Measurements from ENCODE around the gene AIPL1. TPM values are rescaled to one million over a fixed set of nuclear protein-coding genes. Genes with fewer than 3 reads are reported as not detected.

The AIPL1 gene
- total and polyA plus RNA-seq, 2 experiments from 2014 or later, result 0.17 to 0.24 TPM

GRCh38 chr17:6386041-6386630 is 48.8 kb downstream of the AIPL1 start:
- ATAC-seq (peak; percentile 48), DNase-seq (ENCODE audit: low spot score) (no peak)
- TF ChIP-seq CREB1 (CRISPR knock-in tag; IDR thresholded peaks at IDR 0.05; ENCODE audit: low read depth) (no peak), EZH2 (IDR thresholded peaks at IDR 0.05; ENCODE audit: low read depth, unreplicated experiment) (no peak), ZNF114 (CRISPR knock-in tag; IDR thresholded peaks at IDR 0.05) (no peak), STAT1 (IDR thresholded peaks at IDR 0.05; ENCODE audit: unreplicated experiment) (no peak), ETS1 (IDR thresholded peaks at IDR 0.05) (no peak), ZNF331 (CRISPR knock-in tag; IDR thresholded peaks at IDR 0.05; ENCODE audit: low read depth) (no peak), ZNF462 (CRISPR knock-in tag; IDR thresholded peaks at IDR 0.05) (no peak), NANOG (IDR thresholded peaks at IDR 0.05; ENCODE audit: borderline replicate concordance) (no peak), EZH2phosphoT487 (IDR thresholded peaks at IDR 0.05; ENCODE audit: unreplicated experiment) (no peak), CTCF (conservative IDR thresholded peaks at IDR 0.05; ENCODE audit: low read depth in 2 of 2) (no peak; a peak in 1 of 4 replicates), JUNB (IDR thresholded peaks at IDR 0.05; ENCODE audit: unreplicated experiment) (no peak)
- H3K9me2 ChIP-seq (ENCODE audit: insufficient read depth), result 0 out of 2 replicates have a peak, but pooled peaks cover 4% of the 10 kb centered on the region
- Mint-ChIP-seq H3K27ac (no peak overlapping the region), H3K9me3 (no peaks in the 10 kb centered on the region; the same call in 2 of the 3 replicates), H3K36me3 (ENCODE audit: low read depth) (no peaks in the 10 kb centered on the region), H3K4me3 (no peak overlapping the region), H3K27me3 (ENCODE audit: insufficient read depth, low read depth, poor library complexity) (peaks cover 5% of the 10 kb centered on the region), H3K4me1 (no peaks in the 10 kb centered on the region)
- no peak overlapping the region for H3K4me2 ChIP-seq
- H3K27me3 ChIP-seq (ENCODE audit: insufficient read depth), result no peaks in the 10 kb centered on the region
- H3K4me3 ChIP-seq, result no peak overlapping the region
- no peaks in the 10 kb centered on the region for H4K20me1 ChIP-seq (replicated peaks; ENCODE audit: insufficient read depth)
- no peak overlapping the region for H3K27ac ChIP-seq (ENCODE audit: low read depth)
- no peaks in the 10 kb centered on the region for H3F3A ChIP-seq (replicated peaks; ENCODE audit: low read depth)
- peak overlapping the region; percentile 14; the same call in 1 of the 2 replicates for H2AFZ ChIP-seq
- no peaks in the 10 kb centered on the region for H3K79me2 ChIP-seq (replicated peaks; ENCODE audit: insufficient read depth)
- H3K4me1 ChIP-seq (ENCODE audit: insufficient read depth), result no peaks in the 10 kb centered on the region
- no peaks in the 10 kb centered on the region for H3K36me3 ChIP-seq (ENCODE audit: insufficient read depth)
